ENCODE data around the gene GP1BA.

GRCh38 chr17:4944554-4945175, 12.6 kb downstream of the GP1BA start:
- TF ChIP-seq CTCF (IDR thresholded peaks at IDR 0.05; ENCODE audit: poor library complexity) = no peak
- TF ChIP-seq EZH2 (IDR thresholded peaks at IDR 0.05; ENCODE audit: borderline replicate concordance) = no peak

Data from hepatocyte (in vitro differentiated cells).